A549 treated with RU486 at 1 μM for 4 hours (cell line): ENCODE measurements around the gene ZNHIT6. TPM values are rescaled to one million over a fixed set of nuclear protein-coding genes. Genes with fewer than 3 reads are reported as not detected.

ENCODE experiments used
- total RNA-seq: library from RNA; stranded (reverse); fragments of 200-300 nt; extraction: Qiagen RNA extraction; gene quantifications from 5 replicates; pipeline ENCODE4 v1.2.3, GENCODE V29; 2022; ENCODE audit warnings: low read depth

ZNHIT6 gene
- total RNA-seq = 11.1 to 23.2 TPM (median 17.3 TPM) in 5 replicates

GRCh38 chr1:85707990-85708828 lies at the start of gene ZNHIT6:
ZNHIT6 (minus strand) TSS chr1:85708433; CDS start chr1:85708284, 149 bp downstream.

Other genes starting within 250 kb of the ZNHIT6 start
- 5.1 to 7.9 TPM (median 6.6 TPM) in 5 replicates for gene DDAH1, start 243.3 kb downstream of the ZNHIT6 start, total RNA-seq
- 47.8 to 58.2 TPM (median 52.8 TPM) in 5 replicates for gene CCN1, start 127.7 kb downstream of the ZNHIT6 start, total RNA-seq